GM12878 (cell line): ENCODE measurements around the gene PPP4C. TPM values are rescaled to one million over a fixed set of nuclear protein-coding genes. Genes with fewer than 3 reads are reported as not detected.

Experiments
- BCL3 ChIP-seq: IDR thresholded peaks from 2 replicates; pipeline ENCODE4 v1.6.1; 2011; ENCODE audit warnings: borderline replicate concordance, low read depth, mild to moderate bottlenecking, moderate library complexity, low read length; ENCODE audit not compliant: insufficient read depth, poor library complexity, severe bottlenecking
- E2F8 ChIP-seq: fragments of 450-650 bp; IDR thresholded peaks from 2 replicates; pipeline ENCODE4 v1.6.1; 2018; ENCODE audit warnings: mild to moderate bottlenecking, low read depth, moderate library complexity; ENCODE audit not compliant: partially characterized antibody
- polyA plus RNA-seq, 11 experiments: library from polyadenylated mRNA; depleted of rRNA in 4 of 11; unstranded in 6 of 11; stranded (reverse) in 5 of 11; fragments of >200 nt; fragmentation: Nextera tagmentation in 4 of 11; fragmentation: Illumina TruSeq in 1 of 11; extraction: Ambion mirVana in 4 of 11; extraction: Trizol in 1 of 11; gene quantifications; 1 replicate in 1 of 11; 2 replicates in 10 of 11; pipeline versions ENCODE4 v1.2.1 to v1.2.3, GENCODE V29; 2011 to 2016; ENCODE audit warnings: inconsistent platforms in 2 of 11, missing spikeins in 2 of 11, low read depth in 1 of 11
- total RNA-seq, 4 experiments: library from RNA; depleted of rRNA in 3 of 4; stranded (reverse); fragments of >200 nt in 3 of 4; fragmentation: Illumina TruSeq in 1 of 4; extraction: Trizol in 1 of 4; gene quantifications; 2 replicates each; pipeline versions ENCODE4 v1.2.1 to v1.2.3, GENCODE V29; 2013 to 2021
- TF ChIP-seq, protein P1 (sequence below): fragments of 450-650 bp; IDR thresholded peaks from 2 replicates; pipeline ENCODE4 v1.6.1; 2017; ENCODE audit warnings: antibody characterized with exemption, mild to moderate bottlenecking, moderate library complexity

The PPP4C gene
- total and polyA plus RNA-seq, 10 of the 15 experiments (the other 5 are each of a cell fraction or from before 2014, with no cell fraction given), result 2.7 to 240 (median 124) TPM

GRCh38 chr16:30027588-30028437 lies 48.0 kb upstream of the PPP4C start (continued):
- no peak for TF ChIP-seq E2F8
- TF ChIP-seq, protein P1, sequence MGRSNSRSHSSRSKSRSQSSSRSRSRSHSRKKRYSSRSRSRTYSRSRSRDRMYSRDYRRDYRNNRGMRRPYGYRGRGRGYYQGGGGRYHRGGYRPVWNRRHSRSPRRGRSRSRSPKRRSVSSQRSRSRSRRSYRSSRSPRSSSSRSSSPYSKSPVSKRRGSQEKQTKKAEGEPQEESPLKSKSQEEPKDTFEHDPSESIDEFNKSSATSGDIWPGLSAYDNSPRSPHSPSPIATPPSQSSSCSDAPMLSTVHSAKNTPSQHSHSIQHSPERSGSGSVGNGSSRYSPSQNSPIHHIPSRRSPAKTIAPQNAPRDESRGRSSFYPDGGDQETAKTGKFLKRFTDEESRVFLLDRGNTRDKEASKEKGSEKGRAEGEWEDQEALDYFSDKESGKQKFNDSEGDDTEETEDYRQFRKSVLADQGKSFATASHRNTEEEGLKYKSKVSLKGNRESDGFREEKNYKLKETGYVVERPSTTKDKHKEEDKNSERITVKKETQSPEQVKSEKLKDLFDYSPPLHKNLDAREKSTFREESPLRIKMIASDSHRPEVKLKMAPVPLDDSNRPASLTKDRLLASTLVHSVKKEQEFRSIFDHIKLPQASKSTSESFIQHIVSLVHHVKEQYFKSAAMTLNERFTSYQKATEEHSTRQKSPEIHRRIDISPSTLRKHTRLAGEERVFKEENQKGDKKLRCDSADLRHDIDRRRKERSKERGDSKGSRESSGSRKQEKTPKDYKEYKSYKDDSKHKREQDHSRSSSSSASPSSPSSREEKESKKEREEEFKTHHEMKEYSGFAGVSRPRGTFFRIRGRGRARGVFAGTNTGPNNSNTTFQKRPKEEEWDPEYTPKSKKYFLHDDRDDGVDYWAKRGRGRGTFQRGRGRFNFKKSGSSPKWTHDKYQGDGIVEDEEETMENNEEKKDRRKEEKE, result no peak
- TF ChIP-seq BCL3, result no peak
